Activated effector memory CD4-positive, alpha-beta T cell treated with Interleukin-2 at 50 U/mL for 16 hours (primary cell): ENCODE results near the gene CYP3A7.
"Not testable (repeated sequence)": the region's sequence is repeated elsewhere in the genome, so short reads cannot be mapped to it uniquely, and the experiment has no call there.

Experiments
- DNase-seq: peaks from one replicate; pipeline ENCODE4 v3.0.0-alpha.2; 2020

The CYP3A7 gene

GRCh38 chr7:99665312-99666012, 69.5 kb downstream of the CYP3A7 start:
- no peak for DNase-seq

- DNase-seq, result not testable (repeated sequence)
These were observed 77.1 kb downstream of the CYP3A7 start for GRCh38 chr7:99657879-99658278.
